Stimulated activated CD4-positive, alpha-beta T cell treated with anti-CD3 and anti-CD28 coated beads, Interleukin-15, amount 100 ng/mL, for 24 hours (primary cell): ENCODE measurements around the gene MAN1C1.
A peak's percentile ranks its signal among the peaks of the same experiment; 100 is the strongest.

Experiments
- DNase-seq: peaks from one replicate; pipeline ENCODE4 v3.0.0-alpha.2; 2020

The MAN1C1 gene

DNA sequence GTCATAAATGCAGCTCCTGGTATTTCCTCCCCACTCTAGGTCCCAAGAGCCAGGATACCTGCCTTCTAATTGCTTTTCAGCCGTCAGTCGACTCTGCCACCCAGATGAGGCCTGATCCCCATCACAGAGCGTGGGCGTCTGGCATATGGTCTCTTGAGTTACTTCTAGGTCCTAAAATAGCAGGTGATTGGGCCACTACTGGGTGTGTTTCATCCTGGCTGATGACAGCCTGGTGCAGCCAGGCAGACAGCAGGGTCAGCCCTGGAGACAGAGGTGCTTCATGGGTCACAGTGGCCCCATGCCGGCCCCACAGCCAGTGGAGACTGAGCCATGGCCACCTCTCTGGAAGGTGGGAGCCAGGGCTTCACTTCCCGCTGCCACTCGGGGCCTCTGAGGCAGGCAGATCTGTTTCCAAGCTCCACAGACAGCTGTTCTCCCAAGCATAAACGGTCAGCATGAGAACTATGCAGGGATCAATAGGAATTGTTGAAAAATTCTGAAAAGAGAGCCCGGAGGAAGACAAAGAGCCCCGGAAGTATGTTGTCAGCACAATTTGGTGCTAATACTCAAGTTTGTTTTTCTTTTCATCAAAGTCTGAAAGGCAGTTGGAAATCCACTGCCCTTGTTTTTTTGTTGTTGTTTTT lies 83.0 kb downstream of the MAN1C1 start:
- no peak for DNase-seq

DNA sequence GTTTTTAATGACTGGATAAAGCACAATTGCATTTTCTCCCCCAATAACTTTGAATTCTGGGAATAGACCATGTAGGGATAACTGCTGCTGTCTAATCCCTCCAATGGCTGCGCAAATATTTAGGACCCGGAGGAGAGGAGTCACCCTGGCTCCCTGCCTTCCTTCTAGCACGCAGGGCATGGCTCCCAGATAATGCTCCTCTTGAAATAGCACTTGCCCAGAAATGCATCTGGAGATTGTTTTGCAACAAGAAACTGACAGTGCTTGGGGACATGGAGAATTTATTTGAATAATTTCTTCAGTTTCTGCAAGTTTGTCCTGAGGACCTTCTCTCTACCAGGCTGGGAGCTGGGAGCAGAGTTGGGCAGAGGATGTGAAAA lies 83.5 kb downstream of the MAN1C1 start:
- DNase-seq: no peak

DNA sequence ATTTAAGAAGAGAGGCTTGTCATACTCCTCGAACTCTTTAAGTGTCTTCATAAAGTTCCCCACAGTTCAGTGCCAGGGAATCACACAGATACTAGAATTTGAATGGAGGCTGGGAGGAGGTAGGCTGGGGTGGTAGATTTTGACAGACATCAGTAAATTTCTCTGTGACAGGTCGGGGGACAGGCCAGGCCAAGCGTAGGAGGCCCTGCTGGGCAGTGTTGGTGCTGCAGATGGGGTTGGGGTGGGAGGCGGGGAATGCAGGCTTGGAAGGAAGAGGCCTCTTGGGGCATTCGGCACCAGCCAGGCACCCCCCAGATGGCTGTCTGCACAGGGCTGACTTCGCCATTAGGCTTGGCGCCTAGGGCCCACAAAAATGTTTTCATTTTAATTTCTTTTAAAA lies 84.0 kb downstream of the MAN1C1 start:
- DNase-seq: no peak

DNA sequence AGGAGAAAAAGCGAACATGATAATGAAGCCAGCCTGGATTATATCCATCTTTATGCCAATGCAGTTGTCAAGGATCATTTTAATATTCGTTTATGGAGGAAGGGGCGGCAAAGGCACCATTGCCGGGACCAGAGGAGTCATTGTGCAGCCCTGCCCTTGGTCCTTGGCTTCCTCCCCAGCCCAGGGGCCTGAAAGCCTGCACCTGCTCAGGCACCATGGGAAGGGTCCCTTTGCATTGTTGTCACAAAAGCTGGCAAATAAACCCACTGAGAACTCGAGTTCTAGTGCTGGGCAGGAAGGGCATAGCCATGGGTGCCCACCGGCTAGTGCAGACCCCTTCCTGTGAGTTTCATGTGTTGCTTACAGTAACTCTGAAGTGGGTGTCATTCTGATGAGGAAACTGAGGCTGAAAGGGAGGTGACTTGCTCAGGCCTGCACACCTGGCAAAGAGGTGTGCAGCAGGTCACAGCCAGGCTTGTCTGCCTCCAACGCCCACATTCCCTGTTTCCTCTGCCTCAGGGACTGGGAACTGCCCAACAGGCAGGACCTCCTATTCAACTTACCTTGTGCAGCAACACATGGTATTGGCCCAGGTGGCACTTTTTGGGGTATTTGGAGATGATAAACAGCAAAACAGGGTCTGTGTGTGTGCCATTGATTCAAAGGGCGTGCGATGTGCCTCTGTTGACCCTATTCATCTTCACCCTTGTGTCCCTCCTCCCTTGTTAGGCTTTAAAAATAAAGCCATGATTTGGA lies 84.6 kb downstream of the MAN1C1 start:
- no peak for DNase-seq

DNA sequence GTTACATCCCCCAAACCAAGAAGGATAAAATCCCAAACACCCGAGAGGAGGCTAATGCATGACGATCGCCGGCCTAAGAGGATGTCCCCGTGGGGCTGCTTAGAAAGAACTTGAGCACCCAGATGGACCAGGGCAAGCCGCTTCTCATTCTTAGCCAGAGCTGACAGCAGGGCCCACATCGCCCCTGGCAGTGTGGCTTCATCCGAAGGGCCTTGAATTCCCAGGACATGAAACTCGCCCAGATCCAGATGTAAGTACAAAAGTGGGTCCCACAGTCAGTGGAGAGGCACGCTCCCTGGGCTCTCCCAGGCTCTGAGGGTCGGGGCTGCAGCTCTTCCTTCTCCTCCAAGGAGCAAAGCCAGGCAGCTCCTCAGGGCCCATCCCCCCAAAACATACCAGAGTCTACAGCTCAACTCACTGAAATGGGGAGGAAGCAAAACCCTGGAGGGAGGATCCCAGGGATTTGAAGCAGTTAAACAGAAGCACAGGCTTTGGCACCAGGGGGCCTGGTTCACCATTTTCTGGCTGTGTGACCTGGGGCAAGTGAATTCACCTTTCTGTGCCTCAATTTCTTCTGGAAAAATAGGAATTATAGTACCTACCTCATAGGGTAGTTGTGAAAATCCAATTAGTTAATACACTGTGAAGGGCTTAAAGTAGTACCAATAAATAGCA lies 85.6 kb downstream of the MAN1C1 start:
- no peak for DNase-seq

- DNase-seq: no peak
Measured at GRCh38 chr1:25703041-25703440, 86.5 kb downstream of the MAN1C1 start.

DNA sequence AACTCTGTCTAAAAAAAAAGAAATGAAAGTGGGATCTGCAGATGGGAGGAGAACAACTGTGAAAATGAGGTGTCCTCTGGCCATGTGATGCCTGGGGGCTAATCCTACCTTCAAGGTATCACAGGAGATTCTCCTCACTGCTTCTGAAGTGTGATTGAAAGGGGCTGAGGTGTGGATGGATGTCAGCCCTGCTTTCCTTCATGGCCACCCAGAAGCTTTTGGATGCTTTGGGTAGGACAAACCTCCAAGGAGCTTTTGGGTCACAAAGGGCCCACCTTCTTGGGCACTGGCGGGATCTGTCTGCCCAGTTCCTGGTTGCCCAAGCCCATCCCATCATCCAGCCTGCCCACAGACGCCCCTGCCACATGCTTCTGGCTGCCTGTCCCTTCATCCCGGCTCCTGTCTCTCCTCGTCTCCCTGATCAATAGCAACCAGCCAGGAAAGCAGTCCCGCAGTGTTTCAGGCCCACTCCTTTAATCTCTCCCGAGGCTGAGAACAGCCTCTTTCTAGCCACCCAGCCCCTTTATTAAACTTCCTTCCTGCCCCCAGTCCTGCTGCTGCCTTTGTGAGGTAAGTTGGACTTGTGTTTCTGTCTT lies 87.2 kb downstream of the MAN1C1 start:
- no peak for DNase-seq

GRCh38 chr1:25704267-25704691 lies 87.7 kb downstream of the MAN1C1 start:
- DNase-seq: peak; percentile 37

DNA sequence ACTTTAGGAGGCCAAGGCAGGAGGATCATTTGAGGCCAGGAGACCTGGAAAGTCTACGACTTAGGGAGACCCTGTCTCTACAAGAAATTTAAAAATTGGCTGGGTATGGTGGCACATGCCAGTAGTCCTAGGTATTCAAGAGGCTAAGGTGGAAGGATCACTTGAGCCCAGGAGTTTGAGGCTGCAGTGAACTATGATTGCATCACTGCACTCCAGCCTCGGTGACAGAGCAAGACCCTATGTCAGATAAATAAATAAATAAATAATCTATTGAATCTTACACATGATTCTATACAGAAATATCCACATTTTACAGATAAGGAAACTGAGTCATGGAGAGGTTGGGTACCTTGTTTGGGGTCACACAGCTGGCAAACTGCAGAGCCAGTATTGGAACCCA lies 89.1 kb downstream of the MAN1C1 start:
- no peak for DNase-seq

DNA sequence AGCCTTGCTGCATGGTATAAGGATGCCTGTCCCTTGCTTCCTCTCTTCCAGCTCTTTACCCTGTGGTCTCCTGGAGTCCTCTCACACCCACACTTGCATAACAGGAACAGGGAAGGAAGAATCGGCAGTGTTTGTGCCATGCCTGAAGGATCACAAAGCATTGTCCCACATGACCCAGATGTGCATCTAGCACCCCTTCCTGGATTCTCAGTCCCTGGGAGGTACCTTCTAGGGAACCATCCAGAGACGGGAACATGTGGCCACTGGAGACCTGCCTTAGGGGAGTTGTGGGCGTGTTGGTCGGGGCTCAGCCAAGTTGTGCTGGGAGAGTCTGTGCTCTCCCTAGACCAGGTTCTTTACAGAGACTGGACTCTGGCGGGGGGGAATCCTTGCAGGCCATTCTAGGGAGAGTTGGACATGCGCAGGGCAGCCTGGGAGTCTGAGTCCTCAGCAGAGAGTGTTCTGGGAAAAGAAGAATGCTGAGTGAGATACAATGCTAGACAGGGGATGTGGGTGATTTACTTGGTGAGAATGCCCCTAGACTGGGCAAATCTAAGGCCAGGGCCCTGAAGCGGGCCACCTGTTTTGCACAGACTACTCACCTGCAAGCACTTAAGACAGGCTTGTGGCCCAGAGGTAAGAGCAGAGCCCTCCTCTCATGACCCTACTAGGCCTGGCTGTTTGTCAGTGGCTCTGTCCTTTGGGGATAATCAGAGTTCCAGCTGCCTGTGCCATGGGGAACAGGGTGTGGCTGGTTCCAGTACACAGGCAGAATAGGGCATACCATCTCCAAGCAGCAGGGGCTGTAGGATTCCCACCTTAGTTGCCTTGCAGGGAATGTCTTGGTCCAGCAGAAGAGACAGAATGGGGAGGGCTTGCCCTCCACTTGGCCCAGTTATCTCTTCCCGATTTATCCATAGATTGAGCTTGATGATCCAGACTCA lies 89.8 kb downstream of the MAN1C1 start:
- DNase-seq: no peak

- DNase-seq: no peak
Measured at GRCh38 chr1:25707280-25708016, 90.9 kb downstream of the MAN1C1 start.

DNA sequence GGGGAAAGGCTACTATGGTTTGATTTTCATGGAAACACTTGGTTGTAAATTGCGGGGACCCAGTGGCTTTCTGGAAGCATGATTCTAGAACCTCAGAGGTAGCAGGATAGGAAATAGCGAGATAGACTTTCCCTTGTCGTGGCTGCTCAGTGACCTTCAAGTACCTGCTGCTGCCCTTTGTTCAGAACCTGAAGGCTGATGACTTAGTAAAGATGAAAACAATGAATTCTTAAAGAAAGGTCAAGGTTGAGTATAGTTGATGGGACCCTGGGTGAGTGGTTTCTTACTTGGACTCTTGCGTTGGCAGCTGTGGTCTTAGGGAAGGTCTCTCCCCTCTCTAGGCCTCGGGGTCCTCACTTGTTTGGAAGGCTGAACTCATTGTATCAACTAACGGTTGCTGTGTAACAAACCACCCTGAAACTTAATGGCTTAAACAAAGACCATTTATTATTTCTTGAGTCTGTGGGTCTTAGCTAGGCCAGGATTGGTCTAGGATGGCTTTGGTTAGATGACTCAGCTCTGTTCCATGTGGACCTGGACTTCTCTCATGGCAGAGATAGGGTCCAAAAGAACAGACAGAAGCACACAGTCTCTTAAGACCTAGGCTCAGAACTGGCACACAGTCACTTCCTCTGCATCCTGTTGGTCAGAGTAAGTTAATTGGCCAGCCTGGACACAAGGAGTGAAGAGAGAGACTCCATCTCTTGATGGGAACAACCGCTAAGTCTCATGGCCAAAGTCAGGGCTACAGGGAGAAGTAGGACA lies 94.2 kb downstream of the MAN1C1 start:
- DNase-seq: no peak

- DNase-seq: peak; percentile 79
Measured at GRCh38 chr1:25711555-25712298, 95.1 kb downstream of the MAN1C1 start.

GRCh38 chr1:25712299-25712970 lies 95.8 kb downstream of the MAN1C1 start:
- no peak for DNase-seq

- no peak for DNase-seq
Measured at GRCh38 chr1:25713961-25714360, 97.4 kb downstream of the MAN1C1 start.

DNA sequence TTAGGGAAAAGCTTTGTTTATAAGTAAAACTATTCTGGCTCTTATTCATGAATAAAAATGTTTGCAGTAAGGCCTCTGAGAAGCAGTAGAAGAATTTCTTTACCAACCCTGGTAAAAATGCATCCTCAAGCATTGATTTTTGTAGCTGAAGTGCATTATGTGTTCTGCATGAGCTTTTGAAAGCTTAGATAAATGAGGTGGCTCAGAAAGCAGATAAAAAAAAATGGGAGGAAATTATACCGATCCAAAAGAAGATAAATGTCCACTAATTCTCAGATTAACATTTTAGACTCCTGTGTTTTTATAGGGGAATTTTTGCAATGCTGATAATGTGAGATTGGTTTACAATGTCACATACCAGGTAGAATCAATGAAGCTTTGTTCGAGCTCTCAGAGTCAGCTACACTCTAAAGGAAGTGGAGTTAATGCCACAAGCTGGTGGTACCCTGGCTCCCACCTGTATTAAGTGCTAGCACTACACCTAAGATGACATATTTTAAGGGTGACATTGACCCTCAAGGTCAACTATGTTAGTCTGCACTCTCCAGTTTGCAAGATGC lies 97.9 kb downstream of the MAN1C1 start:
- no peak for DNase-seq

DNA sequence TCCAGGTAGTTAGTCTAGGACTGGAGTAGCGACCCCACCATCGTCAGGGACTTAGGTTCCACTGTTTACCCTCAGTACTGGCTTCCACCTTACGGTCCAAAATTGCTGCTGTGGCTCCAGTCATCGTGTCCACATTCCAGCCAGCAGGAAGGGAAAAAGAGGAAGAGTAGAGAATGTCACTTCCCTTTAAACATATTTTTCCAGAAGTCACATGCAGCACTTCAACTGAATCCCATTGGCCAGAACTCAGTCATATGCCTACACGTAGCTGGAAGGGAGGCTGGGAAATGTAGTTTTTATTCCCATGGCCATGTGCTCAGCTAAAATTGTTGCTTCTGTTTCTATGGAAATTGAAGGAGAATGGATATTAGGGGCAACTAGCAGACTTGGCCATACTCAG lies 99.3 kb downstream of the MAN1C1 start:
- no peak for DNase-seq

DNA sequence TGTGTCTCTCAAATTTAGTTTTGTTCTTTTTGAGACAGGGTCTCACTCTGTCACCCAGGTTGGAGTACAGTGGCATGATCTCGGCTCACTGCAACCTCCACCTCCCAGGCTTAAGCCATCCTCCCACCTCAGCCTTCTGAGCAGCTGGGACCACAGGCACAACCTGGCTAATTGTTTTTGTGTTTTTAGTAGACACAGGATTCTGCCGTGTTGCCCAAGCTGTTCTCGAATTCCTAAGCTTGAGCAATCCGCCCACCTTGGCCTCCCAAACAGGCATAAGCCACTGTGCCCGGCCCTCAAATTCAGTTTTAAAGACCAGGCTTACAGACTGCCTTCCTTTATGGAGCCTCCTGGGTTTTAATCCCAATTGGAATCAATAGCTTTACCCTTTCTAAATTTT lies 99.7 kb downstream of the MAN1C1 start:
- no peak for DNase-seq

DNA sequence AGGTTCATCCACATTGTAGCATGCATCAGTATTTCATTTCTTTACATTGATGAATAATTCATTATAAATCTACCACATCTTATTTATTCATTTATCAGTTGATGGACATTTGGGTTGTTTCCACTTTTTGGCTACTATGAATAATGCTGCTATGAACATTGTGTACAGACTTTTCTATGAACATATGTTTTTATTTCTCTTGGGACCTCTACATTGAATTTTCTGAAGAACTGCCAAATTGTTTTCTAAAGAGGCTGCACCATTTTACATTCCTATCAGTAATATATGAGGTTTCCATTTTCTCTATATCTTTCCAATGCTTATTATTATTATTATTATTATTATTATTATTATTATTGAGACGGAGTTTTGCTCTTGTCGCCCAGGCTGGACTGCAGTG lies 102.1 kb downstream of the MAN1C1 start:
- no peak for DNase-seq
